ENCODE data around the gene UBE2E1. TPM values are rescaled to one million over a fixed set of nuclear protein-coding genes. Genes with fewer than 3 reads are reported as not detected.
A peak's percentile ranks its signal among the peaks of the same experiment; 100 is the strongest.

UBE2E1 gene
- total RNA-seq, 3 donors from 2014 or later (not counting 1 experiment from before 2014, with no cell fraction given): 80.0 to 89.5 (median 86.9) TPM

GRCh38 chr3:23825802-23826201, 20.0 kb downstream of the UBE2E1 start:
- peaks cover 68 to 70% of the 10 kb centered on the region in 2 donors for H3K4me1 Mint-ChIP-seq
- Histone ChIP-seq H3K4me3 (ENCODE audit: low read length) (no peak overlapping the region), H3K9me3 (ENCODE audit: control insufficient read depth, insufficient read depth, low read length) (no peaks in the 10 kb centered on the region), H3K27ac (ENCODE audit: low read length) (no peak overlapping the region), H3K4me1 (ENCODE audit: control insufficient read depth, insufficient read depth, low read length) (peaks cover 4% of the 10 kb centered on the region), H3K27me3 (ENCODE audit: control insufficient read depth, insufficient read depth, low read length) (no peaks in the 10 kb centered on the region), H3K36me3 (ENCODE audit: control insufficient read depth, insufficient read depth, low read length) (no peaks in the 10 kb centered on the region)
- 97% methylated on average over 4 of the region's 4 CpGs for whole genome bisulfite sequencing (ENCODE audit: insufficient coverage)
- no peaks in the 10 kb centered on the region for H3K36me3 Mint-ChIP-seq
- intact Hi-C loops (cut with micrococcal nuclease): no loop called here
- no peak for ATAC-seq
- no peak for DNase-seq
- H3K9me3 Mint-ChIP-seq: no peaks in the 10 kb centered on the region
- H3K27ac Mint-ChIP-seq: peak overlapping the region in 1 of 2 donors; percentile 0
- H3K27me3 Mint-ChIP-seq (ENCODE audit: low read depth in 2 of 2): no peaks in the 10 kb centered on the region
- H3K4me3 Mint-ChIP-seq: no peak overlapping the region
- TF ChIP-seq, protein P1, sequence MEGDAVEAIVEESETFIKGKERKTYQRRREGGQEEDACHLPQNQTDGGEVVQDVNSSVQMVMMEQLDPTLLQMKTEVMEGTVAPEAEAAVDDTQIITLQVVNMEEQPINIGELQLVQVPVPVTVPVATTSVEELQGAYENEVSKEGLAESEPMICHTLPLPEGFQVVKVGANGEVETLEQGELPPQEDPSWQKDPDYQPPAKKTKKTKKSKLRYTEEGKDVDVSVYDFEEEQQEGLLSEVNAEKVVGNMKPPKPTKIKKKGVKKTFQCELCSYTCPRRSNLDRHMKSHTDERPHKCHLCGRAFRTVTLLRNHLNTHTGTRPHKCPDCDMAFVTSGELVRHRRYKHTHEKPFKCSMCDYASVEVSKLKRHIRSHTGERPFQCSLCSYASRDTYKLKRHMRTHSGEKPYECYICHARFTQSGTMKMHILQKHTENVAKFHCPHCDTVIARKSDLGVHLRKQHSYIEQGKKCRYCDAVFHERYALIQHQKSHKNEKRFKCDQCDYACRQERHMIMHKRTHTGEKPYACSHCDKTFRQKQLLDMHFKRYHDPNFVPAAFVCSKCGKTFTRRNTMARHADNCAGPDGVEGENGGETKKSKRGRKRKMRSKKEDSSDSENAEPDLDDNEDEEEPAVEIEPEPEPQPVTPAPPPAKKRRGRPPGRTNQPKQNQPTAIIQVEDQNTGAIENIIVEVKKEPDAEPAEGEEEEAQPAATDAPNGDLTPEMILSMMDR (IDR thresholded peaks at IDR 0.05): no peak

DNA sequence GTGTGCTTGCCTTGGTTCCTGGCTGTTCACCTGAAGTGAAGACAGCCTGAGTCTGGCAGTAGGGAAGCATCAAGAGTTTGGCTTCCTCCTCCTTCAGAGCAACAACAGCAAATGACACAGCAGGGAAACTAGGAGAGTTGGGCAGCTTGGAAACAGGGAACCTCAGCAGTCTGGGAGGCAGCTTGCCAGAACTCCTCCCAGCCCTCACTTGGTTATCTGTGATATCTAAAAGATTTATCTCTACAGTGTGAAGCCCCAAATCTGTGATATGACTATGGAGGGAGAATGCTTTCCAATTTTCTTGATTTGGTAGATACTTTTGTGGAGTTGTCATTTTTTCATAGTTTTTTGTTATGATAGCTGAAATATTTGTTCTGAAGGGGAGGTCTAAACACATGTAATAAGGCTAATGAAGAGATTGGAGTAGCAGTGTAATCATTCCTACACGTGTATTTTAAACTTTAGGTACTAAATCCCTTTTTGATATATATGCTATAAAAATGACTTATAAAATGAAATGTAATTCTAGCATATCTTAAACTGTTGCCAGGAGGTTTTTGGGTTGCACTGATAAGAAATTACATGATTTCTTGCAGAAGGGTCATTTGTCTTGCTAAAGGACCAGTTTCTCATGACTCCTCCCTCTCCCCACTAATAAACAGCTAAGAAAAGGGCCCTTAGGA, 20.8 kb downstream of the UBE2E1 start:
- no peaks in the 10 kb centered on the region for H3K27me3 ChIP-seq (ENCODE audit: control insufficient read depth, insufficient read depth, low read length)
- peak in 1 of 3 donors; percentile 18 for ATAC-seq
- H3K4me1 ChIP-seq (ENCODE audit: control insufficient read depth, insufficient read depth, low read length): peaks cover 4% of the 10 kb centered on the region
- intact Hi-C loops (cut with micrococcal nuclease): no loop called here
- H3K4me3 ChIP-seq (ENCODE audit: low read length): no peak overlapping the region
- no CpG with 5 or more reads among the region's 1 CpG for WGBS (ENCODE audit: insufficient coverage)
- TF ChIP-seq, protein P1 (IDR thresholded peaks at IDR 0.05): no peak
- no peaks in the 10 kb centered on the region for H3K36me3 ChIP-seq (ENCODE audit: control insufficient read depth, insufficient read depth, low read length)
- H3K27me3 Mint-ChIP-seq (ENCODE audit: low read depth in 2 of 2): no peaks in the 10 kb centered on the region
- H3K4me3 Mint-ChIP-seq: no peak overlapping the region
- H3K4me1 Mint-ChIP-seq: peaks cover 66 to 67% of the 10 kb centered on the region in 2 donors
- H3K9me3 ChIP-seq (ENCODE audit: control insufficient read depth, insufficient read depth, low read length): no peaks in the 10 kb centered on the region
- H3K9me3 Mint-ChIP-seq: no peaks in the 10 kb centered on the region
- DNase-seq: no peak
- H3K36me3 Mint-ChIP-seq: no peaks in the 10 kb centered on the region
- peak overlapping the region in 1 of 2 donors; percentile 2 for H3K27ac Mint-ChIP-seq
- no peak overlapping the region for H3K27ac ChIP-seq (ENCODE audit: low read length)

GRCh38 chr3:23829242-23829934, 23.6 kb downstream of the UBE2E1 start:
- TF ChIP-seq, protein P1 (IDR thresholded peaks at IDR 0.05): no peak
- H3K27me3 Mint-ChIP-seq (ENCODE audit: low read depth in 2 of 2): no peaks in the 10 kb centered on the region
- H3K36me3 Mint-ChIP-seq: no peaks in the 10 kb centered on the region
- peaks cover 63% of the 10 kb centered on the region in 2 donors for H3K4me1 Mint-ChIP-seq
- intact Hi-C loops (cut with micrococcal nuclease): no loop called here
- no peak overlapping the region for H3K27ac ChIP-seq (ENCODE audit: low read length)
- no peaks in the 10 kb centered on the region for H3K27me3 ChIP-seq (ENCODE audit: control insufficient read depth, insufficient read depth, low read length)
- no peak for ATAC-seq
- peaks cover 6% of the 10 kb centered on the region for H3K4me1 ChIP-seq (ENCODE audit: control insufficient read depth, insufficient read depth, low read length)
- no peak overlapping the region for H3K4me3 Mint-ChIP-seq
- no peak overlapping the region for H3K27ac Mint-ChIP-seq
- H3K4me3 ChIP-seq (ENCODE audit: low read length): no peak overlapping the region
- H3K9me3 Mint-ChIP-seq: no peaks in the 10 kb centered on the region
- no peaks in the 10 kb centered on the region for H3K36me3 ChIP-seq (ENCODE audit: control insufficient read depth, insufficient read depth, low read length)
- DNase-seq: no peak
- no peaks in the 10 kb centered on the region for H3K9me3 ChIP-seq (ENCODE audit: control insufficient read depth, insufficient read depth, low read length)
- 50% methylated on average over 3 of the region's 5 CpGs for WGBS (ENCODE audit: insufficient coverage)

Data from natural killer cell (primary cell).